Mesodermal cell (in vitro differentiated cells): ENCODE measurements around the gene MGME1.

Source experiments
- H3K27ac ChIP-seq: 2 replicates; pipeline ENCODE4 v1.7.0; 2013; ENCODE audit warnings: mild to moderate bottlenecking, low read depth, low read length, moderate library complexity; ENCODE audit not compliant: severe bottlenecking
- H3K36me3 ChIP-seq: 2 replicates; pipeline ENCODE4 v1.7.1; 2013; ENCODE audit warnings: mild to moderate bottlenecking, low read length, moderate library complexity; ENCODE audit not compliant: control insufficient read depth, insufficient read depth
- H3K4me1 ChIP-seq: one replicate; pipeline ENCODE4 v1.7.1; 2013; ENCODE audit warnings: mild to moderate bottlenecking, low read length; ENCODE audit not compliant: insufficient read depth, control insufficient read depth, poor library complexity, severe bottlenecking
- H3K4me3 ChIP-seq: 2 replicates; pipeline ENCODE4 v1.7.0; 2013; ENCODE audit warnings: low read length, control low read depth, mild to moderate bottlenecking; ENCODE audit not compliant: insufficient read depth, poor library complexity, severe bottlenecking; ENCODE audit errors: extremely low read depth
- H3K9me3 ChIP-seq: 2 replicates; pipeline ENCODE4 v1.7.1; 2013; ENCODE audit warnings: mild to moderate bottlenecking, low read length, moderate library complexity; ENCODE audit not compliant: control insufficient read depth
- WGBS, 2 experiments: methylation state at CpG; one replicate each; pipeline ENCODE4 v1.1.5; 2013; ENCODE audit warnings: missing lambda C conversion rate in 2 of 2; ENCODE audit not compliant: insufficient coverage in 2 of 2; 5-methylcytosine and 5-hydroxymethylcytosine counted together

Gene MGME1

GRCh38 chr20:17960927-17961586, 7.8 kb upstream of the MGME1 start:
- H3K36me3 ChIP-seq, result peaks cover 71% of the 10 kb centered on the region
- WGBS, 2 experiments, result 97 to 98% methylated on average over 4 to 6 of the region's 6 CpGs
- H3K4me1 ChIP-seq, result peaks cover 30% of the 10 kb centered on the region
- H3K4me3 ChIP-seq, result no peak overlapping the region
- no peaks in the 10 kb centered on the region for H3K9me3 ChIP-seq
- H3K27ac ChIP-seq, result peak overlapping the region; percentile 32

- Histone ChIP-seq H3K4me3 (no peak overlapping the region), H3K9me3 (no peaks in the 10 kb centered on the region), H3K27ac (peak overlapping the region; percentile 32), H3K4me1 (peaks cover 30% of the 10 kb centered on the region), H3K36me3 (peaks cover 68% of the 10 kb centered on the region)
- 100% methylated on average over 1 of the region's 1 CpG; no CpG with 5 or more reads in 1 of the 2 experiments for WGBS, 2 experiments
Observed at GRCh38 chr20:17961587-17961940, 7.3 kb upstream of the MGME1 start.

- Histone ChIP-seq H3K27ac (no peak overlapping the region), H3K36me3 (peaks cover 56% of the 10 kb centered on the region), H3K4me1 (peaks cover 30% of the 10 kb centered on the region), H3K4me3 (no peak overlapping the region), H3K9me3 (no peaks in the 10 kb centered on the region)
- WGBS, 2 experiments, result 79 to 81% methylated on average over 3 to 7 of the region's 9 CpGs
Observed at GRCh38 chr20:17963114-17963897, 5.5 kb upstream of the MGME1 start.

GRCh38 chr20:17964073-17964472, 4.7 kb upstream of the MGME1 start:
- no CpG with 5 or more reads among the region's 1 CpG for WGBS, 2 experiments
- Histone ChIP-seq H3K27ac (no peak overlapping the region), H3K4me3 (no peak overlapping the region), H3K36me3 (peaks cover 49% of the 10 kb centered on the region), H3K9me3 (no peaks in the 10 kb centered on the region), H3K4me1 (peaks cover 30% of the 10 kb centered on the region)

- Histone ChIP-seq H3K4me3 (peak overlapping the region; percentile 92), H3K36me3 (peaks cover 48% of the 10 kb centered on the region), H3K9me3 (no peaks in the 10 kb centered on the region), H3K27ac (peak overlapping the region; percentile 31), H3K4me1 (peaks cover 30% of the 10 kb centered on the region)
- WGBS, 2 experiments, result 25 to 63% methylated on average over 2 of the region's 3 CpGs
Observed at GRCh38 chr20:17964632-17965031, 4.2 kb upstream of the MGME1 start.

- Histone ChIP-seq H3K27ac (peak overlapping the region; percentile 31), H3K4me3 (peak overlapping the region; percentile 92), H3K9me3 (no peaks in the 10 kb centered on the region), H3K36me3 (peaks cover 48% of the 10 kb centered on the region), H3K4me1 (peaks cover 30% of the 10 kb centered on the region)
- WGBS, 2 experiments, result 5 to 29% methylated on average over 1 to 3 of the region's 9 CpGs
Observed at GRCh38 chr20:17965042-17965697, 3.6 kb upstream of the MGME1 start.

- Histone ChIP-seq H3K27ac (peak overlapping the region; percentile 19), H3K9me3 (no peaks in the 10 kb centered on the region), H3K4me1 (peaks cover 25% of the 10 kb centered on the region), H3K36me3 (peaks cover 40% of the 10 kb centered on the region), H3K4me3 (peak overlapping the region; percentile 92)
- 0 to 25% methylated on average over 1 to 2 of the region's 9 CpGs for WGBS, 2 experiments
Observed at GRCh38 chr20:17966432-17967310, 2.1 kb upstream of the MGME1 start.

GRCh38 chr20:17967521-17968365, 1.1 kb upstream of the MGME1 start:
- Histone ChIP-seq H3K4me1 (peaks cover 25% of the 10 kb centered on the region), H3K9me3 (no peaks in the 10 kb centered on the region), H3K36me3 (peaks cover 42% of the 10 kb centered on the region), H3K27ac (peak overlapping the region; percentile 99), H3K4me3 (peak overlapping the region; percentile 92)
- WGBS, 2 experiments, result 0% methylated on average over 33 to 36 of the region's 41 CpGs

GRCh38 chr20:17969278-17969883, 563 bp downstream of the MGME1 start:
- Histone ChIP-seq H3K4me3 (peak overlapping the region; percentile 92), H3K27ac (peak overlapping the region; percentile 99), H3K9me3 (no peaks in the 10 kb centered on the region), H3K4me1 (peaks cover 11% of the 10 kb centered on the region), H3K36me3 (peaks cover 26% of the 10 kb centered on the region)
- 0% methylated on average over 16 to 27 of the region's 28 CpGs for WGBS, 2 experiments
